HG03378 (cell line): ENCODE results near the gene YOD1.

ENCODE experiments used
- ATAC-seq: cut with Tn5 transposase; IDR thresholded peaks from one replicate; pipeline ENCODE4 v1.9.1; 2021; ENCODE audit warnings: mild to moderate bottlenecking, moderate library complexity; ENCODE audit not compliant: unreplicated experiment

YOD1 gene

GRCh38 chr1:207028884-207029650 lies 21.9 kb downstream of the YOD1 start:
- ATAC-seq: no peak

DNA sequence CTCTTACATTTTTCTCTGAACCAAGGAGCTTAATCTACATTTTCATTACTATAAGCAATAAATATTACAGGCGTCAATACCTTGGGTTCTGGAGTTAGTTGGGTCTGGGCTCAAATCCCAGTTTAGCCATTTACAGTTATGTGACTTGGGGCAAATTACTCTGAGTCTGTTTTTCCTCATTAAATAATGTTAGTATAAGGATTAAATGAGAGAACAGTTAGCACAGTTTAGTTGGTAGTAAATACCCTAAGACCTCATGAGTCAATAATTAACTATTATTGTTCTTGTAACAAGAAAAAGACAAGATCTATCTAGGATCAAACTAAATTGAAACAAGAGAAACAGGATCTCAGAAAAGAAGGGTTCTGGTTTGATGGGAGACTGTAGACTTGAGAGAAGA lies 23.1 kb downstream of the YOD1 start:
- ATAC-seq: no peak

- ATAC-seq: no peak
These were observed 23.7 kb downstream of the YOD1 start for GRCh38 chr1:207027206-207027777.

DNA sequence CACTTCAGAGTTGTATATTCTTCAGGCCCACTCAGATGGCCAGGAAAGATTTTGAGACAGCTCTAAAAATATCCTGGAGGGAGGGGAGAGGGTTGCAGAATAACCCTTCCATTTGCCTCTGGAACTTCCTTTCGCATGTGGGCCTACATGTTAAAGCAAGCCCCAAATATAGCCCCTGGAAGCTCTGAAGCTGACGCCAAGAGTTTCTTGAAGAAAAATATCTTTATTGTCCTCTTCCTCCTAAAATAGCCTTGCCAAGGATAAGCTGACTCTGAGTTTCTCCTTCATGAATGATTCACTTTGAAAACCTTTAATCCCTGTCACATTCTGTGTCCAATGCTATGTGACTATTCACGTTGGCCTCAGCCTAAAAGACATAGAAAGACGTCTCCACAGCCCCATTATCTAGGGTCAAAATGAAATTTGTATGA lies 24.9 kb downstream of the YOD1 start:
- no peak for ATAC-seq

- ATAC-seq: no peak
These were observed 25.7 kb downstream of the YOD1 start for GRCh38 chr1:207025146-207025880.

DNA sequence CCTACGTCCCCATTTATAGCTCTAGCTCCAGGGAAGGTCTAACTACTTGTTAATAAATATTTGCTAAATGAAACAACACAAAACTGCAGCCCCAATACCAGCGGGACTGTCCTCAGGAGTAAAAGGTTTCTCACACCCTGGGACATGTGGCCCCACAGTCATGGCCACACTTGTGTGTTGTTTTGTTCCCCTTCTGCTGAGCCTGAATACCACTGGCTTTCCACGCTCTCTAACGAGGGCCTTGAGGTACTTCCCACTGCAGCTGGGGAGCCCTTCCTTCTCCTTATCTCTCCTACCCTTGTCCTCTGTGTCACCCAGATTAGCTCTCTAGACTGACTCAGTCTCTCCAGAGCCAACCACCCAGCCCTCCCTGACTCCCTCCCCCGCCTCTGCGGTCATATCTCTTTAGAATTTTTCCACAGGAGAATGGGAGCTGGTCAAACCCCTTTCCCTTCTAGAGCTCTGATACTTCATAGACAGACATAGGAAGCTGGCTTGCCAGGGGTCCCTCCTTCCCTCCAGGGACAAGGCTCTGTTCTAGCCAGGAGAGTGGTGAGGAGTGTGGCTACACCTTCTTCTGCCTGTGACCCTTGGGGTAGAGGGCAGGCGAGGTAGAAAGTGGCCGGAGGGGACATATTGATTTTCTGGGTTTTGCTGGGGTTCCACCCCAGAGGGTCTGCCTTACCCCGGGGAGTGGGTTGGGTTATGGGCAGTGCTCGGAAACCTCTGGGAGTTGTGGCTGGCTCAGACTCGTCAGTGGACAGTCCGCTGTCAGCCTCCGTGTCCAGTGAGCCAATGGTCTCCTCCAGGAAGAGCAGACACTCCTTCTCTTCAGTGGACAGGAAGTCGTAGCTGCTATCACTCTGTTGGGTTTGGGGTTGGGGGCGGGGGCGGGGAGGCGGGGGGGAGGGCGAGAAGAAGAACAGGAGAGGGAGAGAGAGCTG lies 26.5 kb downstream of the YOD1 start:
- ATAC-seq: no peak

- ATAC-seq: no peak
These were observed 27.9 kb downstream of the YOD1 start for GRCh38 chr1:207022996-207023679.

GRCh38 chr1:207021876-207022596 lies 29.0 kb downstream of the YOD1 start:
- ATAC-seq: no peak

DNA sequence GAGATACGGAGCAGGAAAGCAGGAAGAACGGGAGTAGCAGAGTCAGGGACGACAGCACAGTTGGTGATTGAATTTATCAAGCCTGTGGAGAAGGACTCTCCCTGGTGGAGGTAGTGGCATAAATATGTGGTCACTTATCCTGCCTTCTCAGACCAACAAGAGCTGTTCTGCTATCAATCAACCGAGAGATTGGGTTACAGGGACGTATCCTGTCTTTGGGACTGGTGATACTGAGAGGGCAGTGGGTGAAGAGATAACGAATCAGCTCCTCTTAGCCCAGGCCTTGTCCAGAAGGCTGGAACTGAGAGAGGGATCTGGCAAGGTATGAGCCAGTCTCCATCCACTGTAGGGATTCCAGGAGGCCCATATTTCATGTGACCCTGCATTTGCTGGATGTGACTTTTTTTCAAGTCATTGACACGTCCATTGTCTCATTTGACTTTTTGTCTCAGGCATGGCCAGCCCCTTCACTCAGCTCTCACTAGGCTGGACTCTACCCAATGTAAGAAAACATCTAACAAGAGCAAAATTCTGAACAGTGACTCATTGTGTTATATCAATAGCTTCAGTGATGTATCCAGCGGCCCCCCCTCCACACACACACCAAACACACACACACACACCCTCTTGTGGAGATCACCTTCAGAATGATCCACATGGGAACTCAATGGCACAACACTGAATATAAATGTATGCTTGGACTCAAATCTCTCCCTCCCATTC lies 29.7 kb downstream of the YOD1 start:
- no peak for ATAC-seq

- ATAC-seq: no peak
These were observed 30.3 kb downstream of the YOD1 start for GRCh38 chr1:207020709-207021107.

GRCh38 chr1:207020065-207020708 lies 30.8 kb downstream of the YOD1 start:
- no peak for ATAC-seq

- no peak for ATAC-seq
These were observed 31.3 kb downstream of the YOD1 start for GRCh38 chr1:207019661-207020060.

- ATAC-seq: no peak
These were observed 31.8 kb downstream of the YOD1 start for GRCh38 chr1:207019161-207019560.

- ATAC-seq: no peak
These were observed 32.3 kb downstream of the YOD1 start for GRCh38 chr1:207018707-207019106.

- no peak for ATAC-seq
These were observed 33.1 kb downstream of the YOD1 start for GRCh38 chr1:207017615-207018559.

DNA sequence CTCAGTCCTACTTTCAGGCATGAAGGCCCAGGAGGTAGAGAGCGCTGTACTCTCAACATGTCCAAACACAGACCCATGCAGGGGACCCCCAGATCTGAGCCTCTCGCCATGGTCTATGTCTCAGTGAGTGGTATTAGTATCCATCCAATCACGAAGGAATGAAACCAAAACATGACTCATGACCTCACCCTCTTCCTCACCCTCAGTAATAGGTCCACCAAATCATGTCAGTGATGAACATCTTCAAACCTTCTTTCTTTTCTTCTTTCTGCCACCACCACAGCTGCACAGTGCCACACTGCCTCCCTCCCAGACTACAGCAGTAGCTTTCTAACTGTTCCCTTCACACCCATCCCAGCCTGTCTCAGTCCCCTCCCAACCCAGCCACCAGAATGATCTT lies 35.2 kb downstream of the YOD1 start:
- no peak for ATAC-seq

DNA sequence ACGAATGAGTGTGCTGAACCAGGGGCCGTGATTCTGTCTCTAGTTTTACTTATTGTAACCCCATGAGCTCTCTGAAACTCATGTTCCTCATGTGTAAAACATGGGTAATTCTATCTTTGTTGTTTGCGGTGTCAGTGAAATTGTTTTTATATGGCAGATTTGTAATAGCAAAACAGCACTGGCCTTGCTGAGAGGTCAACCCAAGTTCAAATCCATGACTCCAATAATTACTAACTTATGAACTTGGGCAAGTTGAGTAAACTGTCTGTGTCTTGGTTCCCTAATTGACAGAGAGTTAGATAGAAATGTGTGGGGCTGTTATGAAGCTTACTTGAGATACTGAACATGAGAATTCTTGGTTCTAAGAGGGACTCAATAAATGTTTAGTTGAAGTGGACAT lies 36.3 kb downstream of the YOD1 start:
- ATAC-seq: no peak
